Muscle of leg (tissue), 11 donors: ENCODE measurements around the gene LRP1. TPM values are rescaled to one million over a fixed set of nuclear protein-coding genes. Genes with fewer than 3 reads are reported as not detected.

ENCODE experiments used
- DNase-seq: peaks from one replicate; pipeline ENCODE4 v3.0.0; 2013
- H3K27ac ChIP-seq: one replicate; pipeline ENCODE4 v1.5.1; 2013; ENCODE audit warnings: mild to moderate bottlenecking, low read length, control low read depth
- H3K27me3 ChIP-seq: one replicate; pipeline ENCODE4 v1.6.1; 2013; ENCODE audit warnings: low read length; ENCODE audit not compliant: control insufficient read depth, insufficient read depth
- H3K36me3 ChIP-seq: one replicate; pipeline ENCODE4 v1.6.1; 2013; ENCODE audit warnings: low read length; ENCODE audit not compliant: control insufficient read depth, insufficient read depth
- H3K4me1 ChIP-seq: one replicate; pipeline ENCODE4 v1.6.1; 2013; ENCODE audit warnings: low read length; ENCODE audit not compliant: control insufficient read depth, insufficient read depth
- H3K4me3 ChIP-seq: one replicate; pipeline ENCODE4 v1.5.1; 2013; ENCODE audit warnings: low read length, control low read depth
- H3K9me3 ChIP-seq: replicated peaks from 2 replicates; pipeline ENCODE4 v1.6.1; 2013; ENCODE audit warnings: low read depth, low read length; ENCODE audit not compliant: control insufficient read depth
- WGBS: methylation state at CpG from one replicate; pipeline ENCODE4 v1.1.5; 2013; ENCODE audit warnings: missing lambda C conversion rate; ENCODE audit not compliant: insufficient coverage; 5-methylcytosine and 5-hydroxymethylcytosine counted together
- polyA plus RNA-seq, 8 donors: library from polyadenylated mRNA; unstranded; fragments of 120-200 nt; gene quantifications; one replicate each; pipeline versions ENCODE4 v1.2.1 to v1.2.3, GENCODE V29; 2013; ENCODE audit warnings: inconsistent platforms in 1 of 8, low replicate concordance in 1 of 8; ENCODE audit not compliant: insufficient read length in 8 of 8, insufficient read depth in 1 of 8
- total RNA-seq: library from RNA; stranded (reverse); fragments of 120-200 nt; gene quantifications from one replicate; pipeline ENCODE4 v1.2.4, GENCODE V29; 2013

LRP1 gene
- total and polyA plus RNA-seq, 9 donors, result 82.7 to 231 (median 160) TPM

DNA sequence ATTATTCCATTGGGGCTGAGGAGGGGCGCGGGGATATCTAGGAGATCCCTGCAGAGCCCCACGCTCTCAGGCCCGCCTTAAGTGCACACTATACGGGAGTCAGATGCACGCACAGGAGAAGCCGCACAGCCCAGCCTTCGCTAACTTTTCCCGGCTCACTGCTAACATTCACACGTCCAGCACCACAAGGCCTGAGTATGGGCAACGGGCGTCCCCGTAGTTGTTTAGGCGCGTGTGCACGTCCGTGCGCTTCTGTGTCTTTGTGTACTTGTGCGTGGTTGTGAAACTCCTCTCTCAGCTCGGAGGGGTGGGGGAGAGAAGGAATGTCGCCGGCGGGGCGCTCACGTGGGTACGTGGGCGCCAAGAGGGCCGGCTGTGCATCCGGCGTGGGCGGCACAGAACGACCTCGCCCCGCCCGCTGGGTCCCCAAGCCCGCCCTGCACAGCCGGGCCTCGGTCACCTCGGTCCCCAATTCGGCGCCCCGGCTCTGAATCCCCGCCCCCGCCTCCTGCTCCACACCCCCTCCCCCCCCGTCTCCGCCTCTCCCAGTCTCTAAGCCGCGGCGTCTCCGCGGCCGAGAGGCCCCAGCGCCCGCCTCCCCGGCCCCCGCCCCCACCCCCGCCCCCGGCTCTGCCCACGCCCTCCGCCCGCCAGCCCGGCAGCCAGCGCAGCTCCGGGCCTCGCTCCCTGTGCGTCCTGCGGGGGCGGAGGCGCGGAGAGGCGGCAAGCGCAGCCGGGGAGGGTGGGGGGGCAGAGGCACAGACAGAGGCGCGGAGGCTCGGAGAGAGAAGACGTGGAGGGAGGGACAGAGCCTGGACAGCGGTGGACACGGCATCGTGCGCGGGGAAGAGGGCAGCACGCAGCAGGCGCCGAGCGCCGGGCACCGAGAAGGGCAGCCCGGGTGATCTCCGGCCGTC is 39.7 kb upstream of the LRP1 start, which contains the start of gene NAB2:
NAB2 (plus strand) TSS at position 761 of the 917 bp plus-strand sequence. CDS start 158 bp downstream, outside the sequence.
- Histone ChIP-seq H3K36me3 (peaks cover 33% of the 10 kb centered on the region), H3K9me3 (no peaks in the 10 kb centered on the region), H3K27ac (peak within 1 kb of the TSS; percentile 99), H3K27me3 (no peaks in the 10 kb centered on the region), H3K4me3 (peak within 1 kb of the TSS; percentile 74), H3K4me1 (peaks cover 54% of the 10 kb centered on the region)
- DNase-seq, result peak; percentile 98
- 0% methylated on average over 60 of the region's 91 CpGs for WGBS

DNA sequence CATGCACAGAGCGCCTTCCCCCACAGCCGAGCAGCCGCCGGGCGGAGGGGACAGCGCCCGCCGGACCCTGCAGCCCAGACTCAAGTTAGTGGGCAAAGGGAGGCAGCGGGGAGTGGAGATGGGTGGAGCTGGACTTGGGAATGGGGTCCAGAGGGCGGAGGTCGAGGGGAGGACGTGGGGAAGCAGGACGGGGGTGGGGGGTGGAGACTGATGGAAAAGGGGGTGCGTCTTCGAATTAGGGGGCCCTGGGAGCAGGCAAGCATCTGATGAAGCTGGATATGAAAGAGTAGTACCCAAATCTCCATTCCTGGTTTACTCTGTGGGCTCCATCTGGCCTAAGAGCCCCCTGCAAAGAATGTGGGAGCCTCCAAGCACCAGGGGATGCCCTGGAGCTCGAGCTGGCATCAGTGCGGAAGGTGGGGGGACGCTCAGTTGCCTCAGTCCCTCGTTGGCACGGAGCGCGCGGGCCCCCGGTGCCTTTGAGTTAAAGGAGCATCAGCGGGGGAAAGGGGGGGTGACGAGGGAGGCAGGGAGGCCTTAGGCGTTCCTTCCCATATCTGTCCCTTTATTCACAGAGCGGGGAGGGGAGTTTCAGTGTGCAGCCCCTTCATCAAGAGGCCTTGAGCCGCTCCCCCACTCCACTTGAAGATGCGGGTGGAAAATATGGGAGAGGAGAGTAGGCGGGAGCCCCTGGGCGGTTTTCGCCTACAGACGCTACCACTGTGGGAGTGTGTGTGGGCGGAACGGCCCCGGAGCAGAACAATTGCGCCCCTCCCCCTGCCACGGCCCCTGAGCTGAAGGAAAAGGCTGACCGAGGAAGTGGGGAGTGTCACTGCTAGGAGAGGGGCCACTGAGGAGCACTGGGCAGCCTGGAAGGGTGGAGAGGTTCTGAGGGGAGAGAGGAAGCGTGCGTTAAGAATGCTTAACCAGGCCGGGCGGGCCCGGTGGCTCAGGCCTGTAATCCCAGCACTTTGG is 38.7 kb upstream of the LRP1 start:
- Histone ChIP-seq H3K36me3 (peaks cover 41% of the 10 kb centered on the region), H3K9me3 (no peaks in the 10 kb centered on the region), H3K4me3 (peak overlapping the region; percentile 74), H3K4me1 (peaks cover 63% of the 10 kb centered on the region), H3K27ac (peak overlapping the region; percentile 87), H3K27me3 (no peaks in the 10 kb centered on the region)
- WGBS, result 0% methylated on average over 35 of the region's 45 CpGs
- DNase-seq, result peak; percentile 89

DNA sequence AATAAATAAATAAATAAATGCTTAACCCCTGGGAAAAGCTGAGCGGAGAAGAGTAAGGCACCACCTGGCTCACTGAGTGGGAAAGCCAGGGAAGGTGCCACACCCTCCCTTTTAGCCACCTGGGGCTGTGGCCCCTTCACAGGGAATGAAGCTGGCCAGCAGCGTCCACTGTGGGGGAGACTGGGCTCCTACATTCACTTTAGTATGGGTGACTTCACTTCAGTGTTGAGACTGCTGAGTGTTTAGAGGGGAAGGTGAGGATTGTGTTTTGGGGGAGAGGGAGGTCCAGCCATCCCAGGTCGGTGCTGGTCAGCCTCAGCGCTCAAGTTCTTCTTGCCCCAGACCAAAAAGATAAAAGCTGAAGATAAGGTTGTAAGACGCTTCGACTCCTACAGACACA is 37.8 kb upstream of the LRP1 start:
- Histone ChIP-seq H3K9me3 (no peaks in the 10 kb centered on the region), H3K36me3 (peaks cover 49% of the 10 kb centered on the region), H3K4me3 (peak overlapping the region; percentile 74), H3K27ac (peak overlapping the region; percentile 67), H3K27me3 (no peaks in the 10 kb centered on the region), H3K4me1 (peaks cover 65% of the 10 kb centered on the region)
- DNase-seq, result no peak
- WGBS, result 39% methylated on average over 3 of the region's 6 CpGs

DNA sequence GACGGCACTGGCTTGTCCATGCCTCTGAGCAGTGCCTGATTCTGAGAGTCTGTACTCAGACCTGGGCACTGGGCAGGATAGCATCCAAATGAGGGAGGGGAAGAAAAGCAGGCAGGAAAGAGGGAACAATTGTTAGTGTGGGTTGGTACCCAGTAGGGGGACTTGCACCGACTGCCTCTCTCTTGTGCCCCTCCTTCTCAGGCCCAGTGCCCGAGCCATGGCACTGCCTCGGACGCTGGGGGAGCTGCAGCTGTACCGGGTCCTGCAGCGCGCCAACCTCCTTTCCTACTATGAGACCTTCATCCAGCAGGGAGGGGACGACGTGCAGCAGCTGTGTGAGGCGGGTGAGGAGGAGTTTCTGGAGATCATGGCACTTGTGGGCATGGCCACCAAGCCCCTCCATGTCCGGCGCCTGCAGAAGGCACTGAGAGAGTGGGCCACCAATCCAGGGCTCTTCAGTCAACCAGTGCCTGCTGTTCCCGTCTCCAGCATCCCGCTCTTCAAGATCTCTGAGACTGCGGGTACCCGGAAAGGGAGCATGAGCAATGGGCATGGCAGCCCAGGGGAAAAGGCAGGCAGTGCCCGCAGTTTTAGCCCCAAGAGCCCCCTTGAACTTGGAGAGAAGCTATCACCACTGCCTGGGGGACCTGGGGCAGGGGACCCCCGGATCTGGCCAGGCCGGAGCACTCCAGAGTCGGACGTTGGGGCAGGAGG is 37.2 kb upstream of the LRP1 start:
- H3K4me3 ChIP-seq, result peak overlapping the region; percentile 74
- peak overlapping the region; percentile 67 for H3K27ac ChIP-seq
- H3K4me1 ChIP-seq, result peaks cover 60% of the 10 kb centered on the region
- 72% methylated on average over 8 of the region's 22 CpGs for WGBS
- no peaks in the 10 kb centered on the region for H3K27me3 ChIP-seq
- no peaks in the 10 kb centered on the region for H3K9me3 ChIP-seq
- peaks cover 55% of the 10 kb centered on the region for H3K36me3 ChIP-seq
- DNase-seq, result peak; percentile 65

DNA sequence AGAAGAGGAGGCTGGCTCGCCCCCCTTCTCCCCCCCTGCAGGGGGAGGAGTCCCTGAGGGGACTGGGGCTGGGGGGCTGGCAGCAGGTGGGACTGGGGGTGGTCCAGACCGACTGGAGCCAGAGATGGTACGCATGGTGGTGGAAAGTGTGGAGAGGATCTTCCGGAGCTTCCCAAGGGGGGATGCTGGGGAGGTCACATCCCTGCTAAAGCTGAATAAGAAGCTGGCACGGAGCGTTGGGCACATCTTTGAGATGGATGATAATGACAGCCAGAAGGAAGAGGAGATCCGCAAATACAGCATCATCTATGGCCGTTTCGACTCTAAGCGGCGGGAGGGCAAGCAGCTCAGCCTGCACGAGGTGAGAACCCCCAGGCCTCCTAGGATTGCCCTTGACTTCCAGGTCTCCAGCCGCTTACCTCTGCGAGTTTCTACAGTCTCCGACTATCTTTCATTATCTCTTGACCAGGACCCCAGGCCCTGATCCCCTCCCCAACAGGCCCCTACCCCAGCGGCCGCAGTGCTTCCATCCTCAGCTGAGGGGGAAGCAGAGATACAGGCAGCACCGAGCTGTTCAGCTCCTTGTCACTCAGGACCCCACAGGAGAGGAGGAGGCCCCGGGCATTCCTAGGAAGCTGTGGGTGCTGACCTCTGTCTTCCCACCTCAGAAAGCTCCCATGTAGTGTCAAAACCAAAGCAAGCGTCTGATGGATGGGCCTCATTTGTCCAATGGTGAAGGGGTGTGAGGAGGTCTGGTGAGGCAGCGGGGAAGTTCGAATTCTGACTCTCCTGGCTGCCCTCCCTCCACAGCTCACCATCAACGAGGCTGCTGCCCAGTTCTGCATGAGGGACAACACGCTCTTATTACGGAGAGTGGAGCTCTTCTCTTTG is 36.4 kb upstream of the LRP1 start:
- Histone ChIP-seq H3K4me3 (no peak overlapping the region), H3K27me3 (no peaks in the 10 kb centered on the region), H3K27ac (no peak overlapping the region), H3K4me1 (peaks cover 65% of the 10 kb centered on the region), H3K9me3 (no peaks in the 10 kb centered on the region), H3K36me3 (peaks cover 63% of the 10 kb centered on the region)
- 57% methylated on average over 16 of the region's 25 CpGs for WGBS
- DNase-seq, result no peak

DNA sequence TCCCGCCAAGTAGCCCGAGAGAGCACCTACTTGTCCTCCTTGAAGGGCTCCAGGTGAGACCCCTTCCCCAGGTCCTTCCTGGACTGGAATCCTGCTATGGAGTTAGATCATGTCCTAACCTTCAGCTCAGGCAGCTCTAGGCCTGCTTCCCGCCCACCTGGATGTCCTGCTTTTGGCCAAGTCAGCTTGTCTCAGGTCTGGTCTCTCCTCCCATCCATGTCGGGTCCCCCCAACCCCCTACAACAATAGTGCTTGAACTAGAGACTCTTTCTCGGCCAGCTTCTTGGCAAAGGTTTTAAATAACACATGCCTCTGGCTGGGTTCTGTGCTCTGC is 35.8 kb upstream of the LRP1 start:
- Histone ChIP-seq H3K4me1 (peaks cover 68% of the 10 kb centered on the region), H3K9me3 (no peaks in the 10 kb centered on the region), H3K27me3 (no peaks in the 10 kb centered on the region), H3K36me3 (peaks cover 67% of the 10 kb centered on the region), H3K27ac (no peak overlapping the region), H3K4me3 (no peak overlapping the region)
- WGBS, result 62% methylated on average over 5 of the region's 5 CpGs
- no peak for DNase-seq

DNA sequence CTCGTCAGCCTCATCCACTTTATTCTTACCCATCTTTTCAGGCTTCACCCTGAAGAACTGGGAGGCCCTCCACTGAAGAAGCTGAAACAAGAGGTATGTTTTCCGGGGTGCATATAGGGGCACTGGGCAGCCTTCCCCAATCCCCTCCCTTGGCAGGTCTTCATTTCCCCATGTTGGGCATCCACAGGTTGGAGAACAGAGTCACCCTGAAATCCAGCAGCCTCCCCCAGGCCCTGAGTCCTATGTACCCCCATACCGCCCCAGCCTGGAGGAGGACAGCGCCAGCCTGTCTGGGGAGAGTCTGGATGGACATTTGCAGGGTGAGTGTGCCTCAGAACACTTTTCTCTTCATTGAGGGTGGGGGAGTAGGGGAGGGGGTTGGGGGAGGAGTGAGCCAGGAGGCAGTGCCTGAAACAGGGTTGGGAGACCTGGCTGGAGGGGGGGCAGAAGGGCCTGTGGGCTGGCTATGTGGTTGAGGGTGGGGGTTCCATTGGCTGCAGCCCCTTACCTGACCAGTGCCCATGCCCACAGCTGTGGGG is 35.3 kb upstream of the LRP1 start:
- peaks cover 67% of the 10 kb centered on the region for H3K36me3 ChIP-seq
- no peak for DNase-seq
- no peak overlapping the region for H3K4me3 ChIP-seq
- peaks cover 66% of the 10 kb centered on the region for H3K4me1 ChIP-seq
- no peaks in the 10 kb centered on the region for H3K27me3 ChIP-seq
- H3K27ac ChIP-seq, result peak overlapping the region; percentile 72
- H3K9me3 ChIP-seq, result no peaks in the 10 kb centered on the region
- 71% methylated on average over 1 of the region's 4 CpGs for WGBS

DNA sequence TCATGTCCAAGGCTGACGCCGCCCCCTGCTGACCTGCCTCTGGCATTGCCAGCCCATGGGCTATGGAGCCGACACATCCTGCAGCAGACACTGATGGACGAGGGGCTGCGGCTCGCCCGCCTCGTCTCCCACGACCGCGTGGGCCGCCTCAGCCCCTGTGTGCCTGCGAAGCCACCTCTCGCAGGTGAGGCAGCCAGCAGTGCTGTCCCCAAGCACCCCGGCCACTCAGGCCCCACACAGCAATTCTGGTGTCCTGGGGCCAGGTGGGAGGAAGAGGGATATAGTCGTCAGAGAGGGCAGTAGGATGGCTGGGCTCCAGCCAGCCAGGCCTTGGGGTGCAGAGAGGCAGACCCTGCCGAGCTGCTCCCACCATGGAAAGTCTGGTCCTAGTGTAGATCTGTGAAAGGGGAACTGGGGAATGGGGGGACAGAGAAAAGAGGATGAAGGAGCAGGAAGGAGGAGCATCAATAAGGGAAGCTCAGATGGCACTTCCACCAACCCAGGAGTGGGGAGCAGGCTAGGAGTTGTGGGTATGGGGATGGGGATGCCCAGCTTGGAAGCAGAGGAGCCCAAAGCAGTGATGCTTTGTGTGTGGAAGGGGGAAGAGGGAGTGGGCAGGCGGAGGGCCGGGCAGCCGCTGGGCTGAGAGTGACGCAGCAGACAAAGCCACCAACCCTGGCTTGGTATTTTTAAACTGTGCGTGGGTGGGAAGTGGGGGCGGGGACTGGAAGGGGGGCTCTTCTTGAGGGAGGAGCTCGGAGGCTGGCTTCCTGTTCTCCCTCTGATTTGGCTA is 34.7 kb upstream of the LRP1 start:
- Histone ChIP-seq H3K27me3 (no peaks in the 10 kb centered on the region), H3K4me1 (peaks cover 64% of the 10 kb centered on the region), H3K4me3 (no peak overlapping the region), H3K36me3 (peaks cover 67% of the 10 kb centered on the region), H3K9me3 (no peaks in the 10 kb centered on the region), H3K27ac (peak overlapping the region; percentile 72)
- 38% methylated on average over 22 of the region's 24 CpGs for WGBS
- DNase-seq, result peak; percentile 88
